HG03521 (cell line): ENCODE measurements around the gene VWC2.
"Not testable (repeated sequence)": the region's sequence is repeated elsewhere in the genome, so short reads cannot be mapped to it uniquely, and the experiment has no call there.

ENCODE experiments used
- ATAC-seq: cut with Tn5 transposase; IDR thresholded peaks from one replicate; pipeline ENCODE4 v1.9.1; 2021; ENCODE audit warnings: mild to moderate bottlenecking, moderate library complexity; ENCODE audit not compliant: unreplicated experiment

Gene VWC2

DNA sequence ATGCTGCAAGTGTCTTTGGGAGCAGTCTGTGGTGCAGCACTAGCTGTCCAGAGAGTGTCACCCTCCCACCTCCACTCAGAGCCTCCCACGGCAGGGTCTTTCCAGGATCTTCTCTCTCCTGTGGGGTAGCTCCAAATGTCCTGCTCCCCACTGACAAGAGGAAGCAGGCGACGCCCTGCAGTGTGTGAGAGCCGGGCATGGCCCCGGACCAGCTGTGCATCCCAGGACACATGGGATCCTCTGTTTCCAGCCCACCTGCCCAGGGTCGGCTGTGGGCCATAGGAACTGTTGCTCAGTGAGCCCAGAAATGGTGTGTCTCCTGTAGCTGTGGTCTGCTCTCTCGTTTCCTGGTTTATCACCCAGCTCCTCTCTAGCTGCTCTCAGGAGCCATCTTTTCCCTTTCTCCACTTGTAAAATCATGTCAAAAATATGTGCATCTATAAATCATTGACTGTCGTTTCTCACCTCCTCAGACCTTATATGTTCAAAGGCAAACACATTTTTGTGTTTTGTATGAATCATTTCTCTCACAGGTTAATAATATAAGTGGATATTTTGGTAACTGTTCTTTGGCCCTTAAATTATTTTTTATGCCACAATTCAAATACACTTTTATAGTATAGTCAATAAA is 74.9 kb downstream of the VWC2 start:
- ATAC-seq = no peak

DNA sequence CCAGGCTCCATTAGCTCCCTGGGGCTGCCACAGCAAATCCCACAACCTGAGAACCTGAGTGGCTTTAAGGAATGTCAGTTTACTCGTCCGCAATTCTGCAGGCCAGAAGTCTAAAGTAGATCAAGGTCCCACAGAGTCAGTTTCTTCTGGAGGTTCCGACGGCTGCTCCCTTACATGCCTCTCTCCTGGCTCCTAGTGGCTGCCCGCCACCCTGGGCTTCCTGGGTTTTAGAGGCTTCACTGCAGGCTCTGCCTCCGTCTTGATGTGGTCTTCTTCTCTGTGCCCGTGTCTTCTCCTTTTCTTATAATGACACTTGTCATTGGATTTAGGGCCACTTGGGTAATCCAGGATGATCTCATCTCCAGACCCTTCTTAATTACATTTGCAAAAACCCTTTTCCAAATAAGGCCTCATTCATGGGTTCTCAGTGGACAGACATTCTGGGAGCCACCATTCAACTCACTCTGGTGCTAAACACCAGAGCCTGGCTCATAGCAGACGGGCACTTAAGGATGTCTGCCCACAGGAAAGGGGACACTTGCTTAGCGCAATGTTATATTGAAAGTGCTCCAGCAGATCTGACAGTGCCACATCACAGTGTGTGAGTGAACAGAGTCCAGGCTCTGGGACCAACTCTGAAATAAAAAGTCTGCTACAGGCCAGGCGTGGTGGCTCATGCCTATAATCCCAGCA is 77.6 kb downstream of the VWC2 start:
- no peak for ATAC-seq

DNA sequence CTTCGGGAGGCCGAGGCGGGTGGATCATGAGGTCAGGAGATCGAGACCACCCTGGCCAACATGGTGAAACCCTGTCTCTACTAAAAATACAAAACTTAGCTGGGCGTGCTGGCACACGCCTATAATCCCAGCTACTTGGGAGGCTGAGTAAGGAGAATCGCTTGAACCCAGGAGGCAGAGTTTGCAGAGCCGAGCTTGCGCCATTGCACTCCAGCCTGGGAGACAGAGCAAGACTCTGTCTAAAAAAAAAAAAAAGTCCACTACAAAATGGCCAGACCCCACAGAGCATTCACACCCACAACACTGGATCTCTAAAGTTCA is 78.1 kb downstream of the VWC2 start:
- ATAC-seq = not testable (repeated sequence)

DNA sequence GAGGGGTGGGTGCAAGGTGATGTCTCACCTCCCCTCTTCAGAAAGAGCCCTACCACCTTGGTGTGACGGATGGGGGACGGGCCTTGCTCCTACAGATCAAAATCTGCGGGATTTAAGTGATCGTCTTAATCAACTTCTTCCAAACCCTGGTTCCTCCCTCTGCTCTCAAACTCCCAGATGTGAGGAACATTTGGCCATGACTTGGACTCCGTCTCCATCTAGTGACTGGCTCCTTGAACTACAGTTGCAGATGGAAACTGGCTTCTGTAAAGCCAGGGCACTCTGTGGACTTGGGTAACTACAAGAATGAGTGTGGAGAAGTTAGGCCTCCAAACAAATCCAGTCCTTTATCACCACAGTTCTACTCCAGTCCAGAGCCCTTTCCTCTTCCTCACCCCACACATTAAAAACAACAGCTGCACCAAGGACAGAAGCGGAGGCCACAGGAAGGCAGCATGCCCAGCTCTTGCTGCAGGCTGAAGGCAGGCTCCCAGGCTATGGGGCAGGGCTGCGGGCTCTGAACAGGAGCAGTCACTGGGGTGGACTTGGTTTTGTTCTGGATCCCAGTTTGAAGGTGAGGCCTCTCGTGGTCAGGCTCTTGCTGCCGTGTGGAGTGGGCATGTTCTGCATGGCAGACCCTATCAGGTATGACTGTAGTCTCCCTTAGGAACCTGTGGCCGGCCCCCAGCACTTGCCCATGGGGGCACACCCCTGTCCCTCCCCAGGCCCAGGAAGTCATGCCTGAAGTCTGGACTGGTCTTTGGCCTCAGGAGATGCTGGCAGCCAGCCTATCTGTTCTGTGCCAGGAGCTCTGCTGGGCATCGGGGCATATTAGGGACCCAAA is 79.4 kb downstream of the VWC2 start:
- ATAC-seq = peak; percentile 74

DNA sequence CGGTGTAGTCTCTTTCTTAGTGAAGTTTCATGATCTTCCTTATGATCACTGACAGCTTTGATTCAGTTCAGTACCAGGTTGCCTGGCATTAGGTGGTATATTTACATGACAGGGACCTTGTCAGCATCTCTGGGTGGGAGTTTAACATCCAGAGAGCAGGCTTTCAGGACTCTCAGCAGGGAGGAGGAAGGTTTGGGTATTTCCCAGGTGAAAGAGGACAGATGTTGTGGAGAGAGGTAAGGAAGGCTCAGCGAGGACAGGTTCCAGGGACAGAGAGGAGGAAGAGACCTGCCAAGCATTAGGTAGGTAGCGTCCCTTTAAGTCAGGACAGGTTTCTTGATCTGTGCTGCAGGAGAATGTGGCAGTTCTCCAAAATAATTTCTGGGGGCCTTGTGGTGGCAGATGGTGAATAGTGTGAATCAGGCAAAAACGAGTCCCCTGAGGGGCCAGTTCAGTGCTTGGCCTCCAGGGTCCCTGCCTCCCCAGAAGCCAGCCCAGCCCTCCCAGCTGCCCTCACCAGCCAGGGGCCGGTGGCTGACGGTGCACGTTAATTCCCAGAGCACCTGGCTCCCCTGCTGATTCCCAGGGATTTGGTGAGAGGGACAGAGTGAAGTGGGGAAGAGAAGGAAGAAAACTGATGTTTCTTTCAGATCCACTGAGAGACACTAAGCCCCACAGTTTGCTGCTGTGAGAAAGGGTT is 82.0 kb downstream of the VWC2 start:
- ATAC-seq = no peak

DNA sequence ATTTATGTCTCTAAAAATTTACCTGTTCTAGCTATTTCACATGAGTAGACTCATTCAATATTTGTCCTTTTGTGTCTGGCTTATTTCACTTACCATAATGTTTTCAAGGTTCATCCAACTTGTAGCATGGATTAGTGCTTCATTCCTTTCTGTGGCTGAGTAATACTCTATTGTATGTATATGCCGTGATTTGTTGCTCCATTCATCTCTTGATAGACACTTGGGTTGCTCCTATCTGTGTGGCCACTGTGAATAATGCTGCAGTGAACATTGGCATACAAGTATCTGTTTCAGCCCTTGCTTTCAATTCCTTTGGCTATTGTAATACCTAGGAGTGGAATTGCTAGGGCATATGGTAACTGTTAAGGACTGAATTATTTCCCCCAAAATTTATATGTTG is 86.9 kb downstream of the VWC2 start:
- no peak for ATAC-seq

DNA sequence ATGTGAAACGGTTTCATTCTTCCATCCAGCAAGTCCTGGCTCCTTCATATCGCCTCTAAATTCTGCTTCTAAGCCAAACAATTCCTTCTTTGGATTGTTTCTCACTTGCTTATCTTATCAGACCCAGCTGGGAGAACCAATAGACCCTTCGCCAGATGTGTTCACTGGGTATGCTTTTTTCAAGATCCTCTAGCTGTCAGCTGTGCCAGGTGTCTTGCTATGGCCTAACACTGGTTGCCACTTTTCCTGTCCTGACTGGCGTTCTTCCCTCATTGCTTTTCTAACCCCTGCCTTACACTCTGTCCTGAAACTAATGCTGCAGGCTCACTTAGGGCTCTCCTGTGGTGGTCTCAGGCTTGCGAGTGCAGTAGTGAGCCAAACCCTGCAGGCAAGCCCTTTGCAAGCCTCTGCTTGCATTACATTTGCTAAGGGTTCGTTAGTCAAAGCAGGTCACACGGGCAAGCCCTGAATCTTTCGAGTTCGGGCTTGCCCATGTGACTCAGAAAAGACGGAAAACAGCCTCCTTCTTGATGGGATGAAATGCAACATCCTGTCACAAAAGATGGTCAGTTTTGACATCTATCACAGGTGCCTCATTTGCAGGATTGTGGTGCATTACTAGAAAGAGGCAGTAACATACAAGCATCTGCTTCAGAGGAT is 92.8 kb downstream of the VWC2 start:
- no peak for ATAC-seq

GRCh38 chr7:49866910-49867309 is 93.5 kb downstream of the VWC2 start:
- ATAC-seq = no peak

DNA sequence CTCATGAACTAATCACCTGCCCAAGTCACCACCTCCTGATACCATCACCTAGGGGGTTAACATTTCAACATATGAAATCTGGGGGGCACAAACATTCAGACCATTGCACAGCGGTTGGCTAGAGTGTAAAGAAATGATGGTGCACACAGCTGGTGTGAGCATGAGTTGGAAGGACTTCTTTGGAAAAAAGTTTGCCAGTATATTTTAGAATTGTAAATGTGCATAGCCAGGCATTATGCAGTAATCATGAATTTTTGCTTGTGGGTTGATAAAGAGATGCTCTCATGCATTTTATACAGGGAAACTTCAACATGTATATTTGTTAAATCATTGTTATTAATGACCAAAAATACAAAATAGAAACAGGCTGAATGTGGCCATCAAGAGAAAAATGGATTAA is 100.0 kb downstream of the VWC2 start:
- no peak for ATAC-seq

DNA sequence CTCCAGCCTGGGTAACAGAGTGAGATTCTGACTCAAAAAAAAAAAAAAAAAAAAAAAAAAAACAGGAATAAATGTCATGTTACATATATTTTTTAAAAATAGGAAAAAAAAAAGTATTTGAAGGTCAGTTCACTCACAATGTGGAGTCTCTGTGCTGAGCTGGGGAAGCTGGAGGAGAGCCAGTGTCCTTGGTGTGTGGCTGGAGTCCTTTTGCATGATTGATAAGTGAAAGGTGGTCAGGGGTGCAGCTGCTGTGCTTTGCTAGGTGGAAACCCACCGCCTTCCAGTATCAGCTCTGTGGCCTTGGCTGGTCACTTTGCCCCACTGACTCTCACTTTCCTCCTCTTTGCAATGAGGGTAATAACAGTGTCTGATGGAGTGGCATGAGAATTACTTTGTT is 101.9 kb downstream of the VWC2 start:
- ATAC-seq = no peak

DNA sequence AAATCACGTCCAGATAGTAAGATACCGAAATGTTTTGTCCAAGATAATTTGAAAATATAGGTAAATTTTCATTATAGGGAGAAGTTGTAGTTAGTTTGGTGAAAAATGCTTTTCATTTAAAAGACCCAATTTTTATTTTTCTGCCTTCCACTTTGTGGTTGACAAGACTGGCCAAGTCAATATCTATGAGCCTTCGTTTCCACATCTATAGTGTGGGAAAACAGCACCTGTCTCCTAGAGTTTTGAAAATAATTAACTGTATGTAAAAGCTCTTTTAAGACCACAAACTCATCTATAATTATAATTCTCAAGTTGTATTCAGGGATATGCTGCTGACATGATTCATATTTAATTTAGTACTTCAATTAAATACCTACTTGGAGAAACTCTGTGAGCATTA is 102.8 kb downstream of the VWC2 start:
- no peak for ATAC-seq

DNA sequence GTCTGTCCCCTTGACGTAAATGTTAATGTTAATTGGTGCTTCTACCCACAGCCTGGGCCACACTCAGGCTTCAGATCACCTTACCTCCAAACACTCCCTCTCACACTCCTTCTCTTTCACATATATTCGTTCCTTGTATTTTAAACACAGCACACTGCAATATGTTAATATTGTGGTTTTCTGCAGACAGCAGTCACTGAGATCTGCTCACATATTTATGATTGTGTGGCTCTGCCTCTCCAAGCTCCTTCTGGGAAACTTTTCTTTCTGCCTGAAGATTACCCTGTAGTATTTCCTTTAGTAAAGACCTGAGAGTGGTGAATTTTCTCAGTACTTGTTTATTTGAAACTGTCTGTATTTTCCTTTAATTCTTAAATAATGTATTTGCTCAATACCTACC is 104.7 kb downstream of the VWC2 start:
- ATAC-seq = no peak

GRCh38 chr7:49878627-49879026 is 105.2 kb downstream of the VWC2 start:
- no peak for ATAC-seq

- ATAC-seq = no peak
Observed at GRCh38 chr7:49883933-49884332, 110.5 kb downstream of the VWC2 start.

DNA sequence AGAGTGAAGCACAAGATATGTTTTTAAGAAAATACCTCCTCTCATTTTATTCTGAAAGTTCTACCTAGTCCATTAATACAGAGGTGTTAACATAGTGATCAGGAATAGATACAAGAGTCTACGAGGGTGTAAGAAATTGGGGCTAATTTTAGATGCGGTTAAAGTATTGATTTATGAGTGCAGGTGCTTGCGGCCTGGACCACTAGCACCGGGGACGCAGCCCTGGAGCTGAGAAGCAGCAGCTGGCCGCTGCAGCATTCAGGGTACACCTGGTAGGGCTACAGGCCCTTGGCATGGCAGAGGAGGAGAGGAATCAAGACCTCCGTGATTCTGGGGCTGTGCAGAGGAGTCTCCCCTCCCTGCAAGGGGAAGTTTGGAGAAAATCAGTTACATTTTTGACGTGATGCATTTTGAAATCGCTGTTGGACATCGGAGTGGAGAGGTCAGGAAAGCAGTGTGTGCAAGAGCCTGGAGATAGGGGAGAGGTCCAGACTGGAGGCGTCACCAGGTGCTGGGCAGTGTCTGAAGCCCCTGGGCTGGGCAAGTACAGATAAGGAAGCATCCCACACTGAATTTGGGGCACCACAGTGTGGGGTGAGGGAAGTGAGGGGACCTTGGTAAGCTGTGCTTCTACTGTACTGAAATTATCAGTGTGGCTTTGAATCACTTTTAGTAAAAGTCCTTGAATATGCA is 112.3 kb downstream of the VWC2 start:
- ATAC-seq = no peak

GRCh38 chr7:49892481-49892880 is 119.0 kb downstream of the VWC2 start:
- no peak for ATAC-seq

GRCh38 chr7:49893131-49893530 is 119.7 kb downstream of the VWC2 start:
- no peak for ATAC-seq

GRCh38 chr7:49894543-49894942 is 121.1 kb downstream of the VWC2 start:
- no peak for ATAC-seq

DNA sequence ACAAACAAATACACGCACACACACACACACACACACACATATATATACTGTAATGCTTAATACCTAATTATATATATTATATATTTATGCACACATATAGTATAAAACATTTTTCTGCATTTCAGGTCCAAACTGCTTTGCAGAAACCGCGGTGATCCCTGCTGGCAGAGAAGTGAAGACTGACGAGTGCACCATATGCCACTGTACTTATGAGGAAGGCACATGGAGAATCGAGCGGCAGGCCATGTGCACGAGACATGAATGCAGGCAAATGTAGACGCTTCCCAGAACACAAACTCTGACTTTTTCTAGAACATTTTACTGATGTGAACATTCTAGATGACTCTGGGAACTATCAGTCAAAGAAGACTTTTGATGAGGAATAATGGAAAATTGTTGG is 138.5 kb downstream of the VWC2 start:
- ATAC-seq = no peak

DNA sequence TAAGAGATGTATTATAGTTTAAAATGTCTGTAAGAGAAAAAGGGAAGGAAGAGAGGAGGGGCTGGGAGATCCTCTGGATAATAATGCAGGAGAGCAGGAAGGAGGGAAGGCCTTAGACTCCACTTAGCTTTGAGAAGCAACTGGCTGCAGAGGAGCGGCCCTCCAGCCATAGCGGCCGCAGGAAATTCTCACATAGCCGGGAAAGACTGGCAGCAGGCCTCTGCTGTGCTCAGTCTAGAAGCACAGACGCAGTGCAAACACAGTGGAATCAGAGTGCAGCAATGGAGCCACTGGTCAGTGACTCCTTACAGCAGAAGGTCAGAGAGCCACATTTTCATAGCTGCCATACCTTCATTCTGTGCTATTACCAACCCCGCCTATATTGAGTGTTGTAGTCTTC is 153.3 kb downstream of the VWC2 start:
- no peak for ATAC-seq
